ENCODE measurements around the gene MIA2.

The MIA2 gene

DNA sequence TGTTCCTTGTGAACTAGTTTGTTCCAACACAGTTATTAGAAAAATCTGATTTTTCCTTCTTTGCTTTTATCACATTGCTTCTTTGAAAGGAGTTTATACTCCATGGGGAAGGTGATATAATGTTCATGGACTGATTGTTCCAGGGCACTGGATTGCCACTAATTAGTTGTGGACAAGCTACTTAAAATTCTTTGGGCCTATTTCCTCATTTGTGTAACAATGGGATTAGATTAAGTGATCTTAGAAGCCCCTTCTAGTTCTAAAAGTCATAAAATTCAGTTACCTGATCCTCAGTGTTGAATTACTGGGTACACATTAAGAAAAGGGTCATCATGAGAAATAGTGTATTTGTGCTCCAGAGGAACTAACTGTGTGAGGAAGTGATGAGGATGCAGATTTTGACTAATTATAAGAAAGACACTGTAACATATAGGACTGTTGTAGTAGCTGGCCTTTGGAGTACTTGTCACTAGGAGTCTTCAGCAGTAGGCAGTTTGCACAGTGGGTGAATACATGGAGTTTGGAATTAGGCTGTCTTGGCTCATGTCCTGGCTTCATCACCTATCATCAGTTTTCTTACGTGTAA lies 82.2 kb downstream of the MIA2 start:
- TF ChIP-seq, protein P1, sequence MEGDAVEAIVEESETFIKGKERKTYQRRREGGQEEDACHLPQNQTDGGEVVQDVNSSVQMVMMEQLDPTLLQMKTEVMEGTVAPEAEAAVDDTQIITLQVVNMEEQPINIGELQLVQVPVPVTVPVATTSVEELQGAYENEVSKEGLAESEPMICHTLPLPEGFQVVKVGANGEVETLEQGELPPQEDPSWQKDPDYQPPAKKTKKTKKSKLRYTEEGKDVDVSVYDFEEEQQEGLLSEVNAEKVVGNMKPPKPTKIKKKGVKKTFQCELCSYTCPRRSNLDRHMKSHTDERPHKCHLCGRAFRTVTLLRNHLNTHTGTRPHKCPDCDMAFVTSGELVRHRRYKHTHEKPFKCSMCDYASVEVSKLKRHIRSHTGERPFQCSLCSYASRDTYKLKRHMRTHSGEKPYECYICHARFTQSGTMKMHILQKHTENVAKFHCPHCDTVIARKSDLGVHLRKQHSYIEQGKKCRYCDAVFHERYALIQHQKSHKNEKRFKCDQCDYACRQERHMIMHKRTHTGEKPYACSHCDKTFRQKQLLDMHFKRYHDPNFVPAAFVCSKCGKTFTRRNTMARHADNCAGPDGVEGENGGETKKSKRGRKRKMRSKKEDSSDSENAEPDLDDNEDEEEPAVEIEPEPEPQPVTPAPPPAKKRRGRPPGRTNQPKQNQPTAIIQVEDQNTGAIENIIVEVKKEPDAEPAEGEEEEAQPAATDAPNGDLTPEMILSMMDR (IDR thresholded peaks at IDR 0.05; ENCODE audit: low read depth, low read length) = no peak

GRCh38 chr14:39316830-39317553 lies 83.3 kb downstream of the MIA2 start:
- TF ChIP-seq, protein P1 (IDR thresholded peaks at IDR 0.05; ENCODE audit: low read depth, low read length) = no peak
- H3K4me3 ChIP-seq (ENCODE audit: low read depth, low read length) = no peak overlapping the region

More for the DNA sequence above, 82.2 kb downstream of the MIA2 start:
- no peak overlapping the region for H3K4me3 ChIP-seq (ENCODE audit: low read depth, low read length)

DNA sequence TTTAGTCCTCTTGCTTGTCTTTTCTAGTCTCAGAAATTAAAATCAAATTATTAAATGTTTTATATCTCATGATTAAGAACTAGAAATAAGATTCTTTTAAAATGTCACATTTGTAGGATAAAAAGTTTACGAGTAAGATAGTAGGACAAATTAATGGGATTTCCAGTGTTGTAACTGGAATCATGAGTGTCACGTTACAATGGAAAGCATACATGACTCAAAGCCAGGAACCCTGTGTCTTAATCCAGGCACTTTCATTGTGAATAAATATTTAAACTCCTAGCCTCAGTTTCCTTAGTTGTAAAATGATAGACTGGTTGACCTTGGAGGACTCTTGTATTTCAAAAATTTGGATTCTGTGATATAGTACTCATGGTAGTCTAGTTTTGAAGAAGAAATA lies 84.9 kb downstream of the MIA2 start:
- TF ChIP-seq, protein P1 (IDR thresholded peaks at IDR 0.05; ENCODE audit: low read depth, low read length) = no peak
- no peak overlapping the region for H3K4me3 ChIP-seq (ENCODE audit: low read depth, low read length)

- H3K4me3 ChIP-seq (ENCODE audit: low read depth, low read length) = no peak overlapping the region
- TF ChIP-seq, protein P1 (IDR thresholded peaks at IDR 0.05; ENCODE audit: low read depth, low read length) = no peak
These were observed 85.7 kb downstream of the MIA2 start for GRCh38 chr14:39319381-39319780.

GRCh38 chr14:39320318-39320717 lies 86.6 kb downstream of the MIA2 start:
- TF ChIP-seq, protein P1 (IDR thresholded peaks at IDR 0.05; ENCODE audit: low read depth, low read length) = no peak
- no peak overlapping the region for H3K4me3 ChIP-seq (ENCODE audit: low read depth, low read length)

DNA sequence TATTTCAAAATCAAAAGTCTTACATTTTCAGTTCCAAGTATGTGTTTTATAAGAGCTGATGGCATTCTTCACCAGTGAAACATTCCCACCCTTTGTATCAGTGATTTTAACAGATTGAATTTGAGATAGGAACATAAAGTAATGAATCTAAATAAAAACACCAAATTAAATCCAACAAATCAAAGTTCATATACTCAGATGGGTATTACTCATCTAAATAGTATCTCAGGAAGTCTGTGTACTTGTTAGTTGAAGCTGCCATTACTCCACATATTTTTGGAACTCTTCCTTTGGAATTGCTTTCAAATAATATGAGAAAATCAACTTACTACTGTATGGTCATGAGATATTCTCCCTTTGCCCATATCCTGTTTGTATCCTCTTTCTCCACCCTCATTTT lies 89.1 kb downstream of the MIA2 start:
- no peak overlapping the region for H3K4me3 ChIP-seq (ENCODE audit: low read depth, low read length)
- TF ChIP-seq, protein P1 (IDR thresholded peaks at IDR 0.05; ENCODE audit: low read depth, low read length) = no peak

GRCh38 chr14:39324097-39324496 lies 90.4 kb downstream of the MIA2 start:
- H3K4me3 ChIP-seq (ENCODE audit: low read depth, low read length) = no peak overlapping the region
- TF ChIP-seq, protein P1 (IDR thresholded peaks at IDR 0.05; ENCODE audit: low read depth, low read length) = no peak

Data from WI38 (cell line).